Stimulated activated CD8-positive, alpha-beta memory T cell treated with anti-CD3 and anti-CD28 coated beads, Interleukin-4, amount 100 ng/mL, for 4 hours (primary cell): Measurements from ENCODE around the gene DPT.

Source experiments
- DNase-seq, 2 donors: peaks; one replicate each; pipeline ENCODE4 v3.0.0-alpha.2; 2020; ENCODE audit warnings: low read depth in 2 of 2, low spot score in 1 of 2

The DPT gene

DNA sequence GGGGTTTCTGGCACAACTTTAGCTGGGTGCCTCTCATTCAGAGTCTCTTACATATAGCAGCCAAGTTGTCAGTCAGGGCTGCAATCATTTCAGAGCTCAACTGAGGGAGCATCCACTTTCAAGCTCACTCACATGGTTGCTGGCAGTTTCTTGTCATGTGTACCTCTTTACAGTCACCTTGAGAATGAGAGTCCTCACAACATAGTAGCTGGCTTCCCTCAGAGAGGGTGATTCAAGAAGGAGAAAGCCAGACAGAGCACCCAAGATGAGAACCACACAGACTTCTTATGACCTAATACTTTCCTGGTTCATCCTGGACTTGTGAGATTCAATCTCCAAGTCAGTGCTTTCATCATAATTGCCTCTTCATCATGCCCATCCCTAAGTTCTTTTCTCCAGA lies 57.2 kb downstream of the DPT start:
- DNase-seq = no peak

DNA sequence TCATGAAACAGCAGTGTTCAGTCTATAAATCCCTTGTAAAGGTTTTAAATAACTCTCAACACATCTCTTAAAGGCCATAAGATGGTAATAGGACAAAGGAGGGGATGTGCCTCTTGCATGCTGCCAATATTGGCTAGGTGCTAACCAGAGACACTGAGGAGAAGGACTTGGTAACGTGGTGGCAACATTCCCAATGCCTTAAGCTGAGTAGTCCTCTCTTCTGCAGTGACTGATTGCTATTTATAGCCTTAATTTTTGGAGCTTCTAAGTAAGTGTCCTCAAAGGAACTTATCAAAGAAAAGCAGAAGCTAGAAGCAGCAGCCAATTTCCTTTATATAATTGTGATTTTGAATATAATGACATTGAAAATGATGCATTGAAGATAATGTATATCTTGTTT lies 63.0 kb downstream of the DPT start:
- DNase-seq = no peak

- DNase-seq = no peak
Measured at GRCh38 chr1:168664069-168664834, 64.8 kb downstream of the DPT start.

DNA sequence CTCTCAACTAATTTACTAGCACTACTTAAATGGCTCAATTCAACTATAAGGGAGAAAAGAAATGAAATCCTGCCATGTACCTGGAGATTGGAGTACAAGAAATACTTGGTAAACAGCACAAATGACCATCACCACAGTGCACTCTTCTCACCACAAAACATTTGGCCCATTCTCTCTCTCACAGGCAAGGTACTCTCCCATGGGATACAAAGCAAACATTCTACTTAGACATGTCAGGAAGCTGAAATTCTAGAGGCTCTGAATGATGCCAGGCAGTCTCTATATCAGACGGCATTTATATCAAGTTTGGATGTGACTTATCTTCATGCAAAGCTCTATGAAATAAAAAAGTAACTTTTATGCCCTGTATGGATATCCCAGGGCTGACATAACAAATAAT lies 72.5 kb downstream of the DPT start:
- DNase-seq = no peak

- no peak for DNase-seq
Measured at GRCh38 chr1:168654198-168654915, 74.6 kb downstream of the DPT start.

- no peak for DNase-seq
Measured at GRCh38 chr1:168653567-168653966, 75.4 kb downstream of the DPT start.

DNA sequence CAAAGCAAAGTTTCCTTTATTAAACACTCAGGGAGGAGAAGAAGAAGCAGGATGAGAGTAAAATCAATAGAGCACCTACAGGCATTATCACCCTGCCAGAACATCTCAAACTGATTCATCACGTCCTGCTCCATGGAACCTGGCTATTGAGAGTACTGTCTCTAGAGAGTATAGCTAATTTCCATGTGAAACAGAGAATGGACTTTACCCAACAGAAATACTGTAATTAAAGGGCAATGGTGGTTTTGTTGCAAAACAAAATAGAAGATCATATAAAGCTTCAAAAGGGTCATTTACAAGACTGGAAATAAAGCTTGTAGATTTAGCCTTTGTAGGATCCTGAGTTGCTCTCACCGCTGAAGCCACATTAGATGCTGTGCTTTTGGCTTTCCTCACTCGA lies 83.3 kb downstream of the DPT start:
- no peak for DNase-seq
